ENCODE results near the gene SHKBP1. TPM values are rescaled to one million over a fixed set of nuclear protein-coding genes. Genes with fewer than 3 reads are reported as not detected.

SHKBP1 gene
- total and polyA plus RNA-seq, 2 of the 8 experiments (the other 6 are each of a cell fraction or from before 2014, with no cell fraction given) = 74.6 to 98.8 TPM

GRCh38 chr19:40625406-40626120 lies 48.9 kb downstream of the SHKBP1 start:
- Histone ChIP-seq H2BK120ac (replicated peaks; ENCODE audit: low read depth, low read length) (no peak overlapping the region), H3K14ac (ENCODE audit: insufficient read length) (no peak overlapping the region), H4K8ac (ENCODE audit: extremely low read depth, insufficient read depth, low read length) (no peak overlapping the region; the same call in 1 of the 2 replicates), H4K20me1 (replicated peaks in 1 of 2; ENCODE audit: control insufficient read depth in 1 of 2, insufficient read depth in 2 of 2, low read length in 2 of 2) (peaks cover 2 to 5% of the 10 kb centered on the region in 2 experiments), H3K27me3 (replicated peaks in 1 of 4; ENCODE audit: control insufficient read depth in 3 of 4, extremely low read depth in 1 of 4, insufficient read depth in 3 of 4, low read length in 3 of 4) (no peaks in the 10 kb centered on the region), H2BK5ac (ENCODE audit: low read depth, low read length) (no peak overlapping the region), H3K27ac (ENCODE audit: low read depth, low read length) (no peak overlapping the region), H3K4me3 (ENCODE audit: extremely low read depth in 1 of 4, insufficient read depth in 2 of 4, low read depth in 3 of 4, low read length in 4 of 4) (no peak overlapping the region), H3K79me1 (ENCODE audit: low read depth, low read length) (no peaks in the 10 kb centered on the region), H3K9ac (replicated peaks in 1 of 4; ENCODE audit: extremely low read depth in 1 of 4, low read depth in 3 of 4, low read length in 3 of 4) (no peak overlapping the region), H2AK5ac (ENCODE audit: low read depth, low read length) (no peak overlapping the region), H2BK20ac (ENCODE audit: low read length) (no peak overlapping the region), H2BK12ac (ENCODE audit: low read depth, low read length) (no peak overlapping the region), H4K91ac (replicated peaks; ENCODE audit: insufficient read length, low read length) (no peak overlapping the region), H2AFZ (ENCODE audit: low read length) (no peak overlapping the region), H3K4me2 (ENCODE audit: insufficient read depth in 1 of 2, low read depth in 2 of 2, low read length in 2 of 2) (no peak overlapping the region), H3K9me3 (ENCODE audit: insufficient read depth in 2 of 2, low read depth in 1 of 2, low read length in 1 of 2) (no peaks in the 10 kb centered on the region), H3K36me3 (ENCODE audit: control insufficient read depth in 2 of 4, insufficient read depth in 4 of 4, low read length in 3 of 4) (peaks cover 5 to 28% (median 14%) of the 10 kb centered on the region in 4 experiments; a peak in 7 of 8 replicates), H3K23ac (ENCODE audit: insufficient read length) (no peak overlapping the region), H3K18ac (ENCODE audit: extremely low read depth, low read length) (no peak overlapping the region), H3K79me2 (ENCODE audit: control insufficient read depth in 1 of 2, insufficient read depth in 2 of 2, low read length in 2 of 2) (no peaks in the 10 kb centered on the region), H2BK15ac (ENCODE audit: low read length) (no peak overlapping the region), H3K4ac (replicated peaks; ENCODE audit: insufficient read length, low read depth, low read length) (no peak overlapping the region), H3K4me1 (replicated peaks in 1 of 4; ENCODE audit: control insufficient read depth in 3 of 4, insufficient read depth in 4 of 4, low read length in 3 of 4) (peaks cover 0 to 18% (median 8%) of the 10 kb centered on the region in 4 experiments; a peak in 6 of 7 replicates), H3K23me2 (ENCODE audit: low read depth, low read length) (peaks cover 2% of the 10 kb centered on the region; the same call in 1 of the 2 replicates), H4K5ac (ENCODE audit: insufficient read length, low read depth, low read length) (no peak overlapping the region), H3K56ac (replicated peaks; ENCODE audit: insufficient read length, low read depth, low read length) (no peak overlapping the region)
- CTCF ChIA-PET (ENCODE audit: partially characterized antibody) = interaction anchor here (1.2 to 5.3 kb wide), 2 partner anchors 9 to 19 kb away, joined by 3 to 51 read pairs; no protein-coding TSS in a partner anchor
- FAIRE-seq (no peak), DNase-seq (ENCODE audit: low read depth in 1 of 2, low spot score in 2 of 2) (no peak)
- POLR2A ChIA-PET (ENCODE audit: partially characterized antibody) = interaction anchor here (1.1 to 2.3 kb wide), 2 partner anchors 8 to 10 kb away, joined by 3 to 8 read pairs; no protein-coding TSS in a partner anchor
- WGBS, 2 experiments (ENCODE audit: extremely low coverage in 1 of 2, insufficient coverage in 1 of 2, insufficient read length in 1 of 2, insufficient replicate concordance in 2 of 2, low coverage in 1 of 2, low lambda C conversion rate in 2 of 2, missing lambda C conversion rate in 1 of 2) = 81% methylated on average over 7 of the region's 7 CpGs; no CpG with 5 or more reads in 1 of the 2 experiments
- TF ChIP-seq BRCA1 (IDR thresholded peaks at IDR 0.05; ENCODE audit: low read depth, low read length) (no peak), HDAC6 (IDR thresholded peaks at IDR 0.05; ENCODE audit: low read depth, low read length) (no peak), NRF1 (IDR thresholded peaks at IDR 0.05; ENCODE audit: low read depth, low read length) (no peak), JUN (IDR thresholded peaks at IDR 0.05; ENCODE audit: low read depth, low read length) (no peak), RXRA (IDR thresholded peaks at IDR 0.05; ENCODE audit: insufficient read depth, low read depth, low read length) (no peak), ZNF274 (IDR thresholded peaks at IDR 0.05; ENCODE audit: borderline replicate concordance, extremely low read depth, low read length) (no peak), TCF12 (IDR thresholded peaks at IDR 0.05; ENCODE audit: low read depth, low read length) (no peak), GABPA (IDR thresholded peaks at IDR 0.05; ENCODE audit: borderline replicate concordance, insufficient read depth, low read length) (no peak), E2F6 (IDR thresholded peaks at IDR 0.05) (no peak), TEAD4 (IDR thresholded peaks at IDR 0.05; ENCODE audit: low read depth, low read length) (no peak), SP4 (IDR thresholded peaks at IDR 0.05; ENCODE audit: low read length) (no peak), SP2 (IDR thresholded peaks at IDR 0.05; ENCODE audit: low read length) (no peak)
